ENCODE results near the gene ZDHHC17.

Gene ZDHHC17

DNA sequence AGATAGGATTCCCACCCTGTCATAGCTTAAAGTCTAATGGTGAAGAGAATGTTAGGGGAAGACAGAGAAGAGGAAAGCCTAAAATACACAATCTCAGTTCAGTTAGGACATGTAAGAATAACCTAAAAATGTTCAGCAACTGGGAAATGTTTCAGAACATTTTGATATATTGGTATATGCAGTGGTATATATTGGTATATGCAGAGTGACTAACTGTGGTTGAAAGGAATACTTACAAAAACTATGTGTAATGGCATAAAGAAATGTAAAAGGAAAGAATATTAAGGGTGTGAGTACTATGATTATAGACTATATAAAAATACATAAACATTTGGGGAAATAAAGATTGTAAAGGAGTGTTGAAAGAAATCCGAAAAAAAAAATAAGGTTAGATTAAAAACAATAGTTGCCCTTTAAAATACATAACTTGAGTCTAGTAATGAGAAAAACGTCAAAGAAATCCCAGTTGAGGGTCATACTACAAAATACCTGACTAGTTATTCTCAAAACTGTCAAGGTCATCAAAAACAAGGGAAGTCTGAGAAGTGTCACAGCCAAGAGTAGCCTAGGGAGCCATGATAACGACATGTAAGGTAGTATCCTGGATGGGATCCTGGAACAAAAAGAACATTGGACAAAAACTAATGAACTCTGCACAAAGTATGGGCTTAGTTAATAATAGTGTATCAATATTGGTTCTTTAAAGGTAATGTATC lies 25.6 kb downstream of the ZDHHC17 start:
- Histone ChIP-seq H3K36me3 (ENCODE audit: insufficient read depth, low read length) (no peaks in the 10 kb centered on the region), H3K4me1 (ENCODE audit: insufficient read depth, low read length) (peaks cover 11% of the 10 kb centered on the region; the same call in 1 of the 2 replicates), H3K4me3 (ENCODE audit: low read length) (no peak overlapping the region), H3K27ac (ENCODE audit: low read depth, low read length) (no peak overlapping the region), H3K27me3 (ENCODE audit: insufficient read depth, low read length) (no peaks in the 10 kb centered on the region), H3K9me3 (ENCODE audit: insufficient read depth, low read depth, low read length) (no peaks in the 10 kb centered on the region), H3K9ac (ENCODE audit: low read depth, low read length) (no peak overlapping the region)
- WGBS, result 94% methylated on average over 2 of the region's 3 CpGs

DNA sequence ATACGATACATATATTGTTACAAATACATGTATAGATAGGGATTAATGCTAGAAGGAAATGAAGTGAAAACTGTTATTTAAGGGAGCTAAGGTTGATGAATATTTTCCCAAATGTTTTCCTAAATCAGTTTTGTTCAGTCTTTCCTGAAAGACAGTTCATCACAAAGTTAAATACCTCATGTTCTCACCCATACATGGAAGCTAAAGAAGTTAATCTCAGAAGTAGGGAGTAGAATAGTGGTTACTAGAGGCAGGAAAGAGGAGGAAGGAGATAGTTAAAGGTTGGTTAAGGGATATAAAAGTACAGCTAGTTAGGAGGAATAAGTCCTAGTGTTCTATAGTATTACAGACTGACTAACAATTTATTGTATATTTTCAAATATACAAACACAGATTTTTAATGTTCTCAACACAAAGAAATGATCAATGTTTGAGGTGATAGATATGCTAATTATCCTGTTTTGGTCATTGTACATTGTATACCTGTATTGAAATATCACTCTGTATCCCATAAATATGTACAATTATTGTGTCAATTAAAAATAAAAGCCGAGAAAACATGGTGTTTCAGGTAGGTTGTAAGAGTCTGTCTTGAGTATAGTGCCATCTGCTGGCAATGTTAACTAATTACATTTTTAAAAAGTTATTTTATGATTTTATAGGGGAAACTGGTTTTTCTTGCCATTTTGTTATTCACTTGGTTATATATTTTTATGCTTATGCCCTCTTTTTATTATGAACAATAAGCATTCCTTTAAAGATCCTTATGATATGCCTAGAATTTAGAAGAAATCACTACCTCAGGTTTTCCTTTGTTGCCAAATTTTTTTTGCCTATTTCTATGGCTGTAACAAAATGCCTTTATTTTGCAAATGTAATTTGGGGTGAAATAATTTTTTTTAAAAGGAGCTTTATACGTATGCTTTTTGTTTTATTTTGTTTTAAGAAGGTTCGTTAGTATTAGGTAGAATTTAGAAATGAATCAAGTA lies 26.9 kb downstream of the ZDHHC17 start:
- H3K27ac ChIP-seq (ENCODE audit: low read depth, low read length), result no peak overlapping the region
- no peak overlapping the region for H3K9ac ChIP-seq (ENCODE audit: low read depth, low read length)
- H3K4me1 ChIP-seq (ENCODE audit: insufficient read depth, low read length), result peaks cover 11% of the 10 kb centered on the region; the same call in 1 of the 2 replicates
- no peaks in the 10 kb centered on the region for H3K27me3 ChIP-seq (ENCODE audit: insufficient read depth, low read length)
- WGBS, result 50% methylated on average over 3 of the region's 4 CpGs
- H3K9me3 ChIP-seq (ENCODE audit: insufficient read depth, low read depth, low read length), result no peaks in the 10 kb centered on the region
- H3K36me3 ChIP-seq (ENCODE audit: insufficient read depth, low read length), result no peaks in the 10 kb centered on the region
- no peak overlapping the region for H3K4me3 ChIP-seq (ENCODE audit: low read length)

DNA sequence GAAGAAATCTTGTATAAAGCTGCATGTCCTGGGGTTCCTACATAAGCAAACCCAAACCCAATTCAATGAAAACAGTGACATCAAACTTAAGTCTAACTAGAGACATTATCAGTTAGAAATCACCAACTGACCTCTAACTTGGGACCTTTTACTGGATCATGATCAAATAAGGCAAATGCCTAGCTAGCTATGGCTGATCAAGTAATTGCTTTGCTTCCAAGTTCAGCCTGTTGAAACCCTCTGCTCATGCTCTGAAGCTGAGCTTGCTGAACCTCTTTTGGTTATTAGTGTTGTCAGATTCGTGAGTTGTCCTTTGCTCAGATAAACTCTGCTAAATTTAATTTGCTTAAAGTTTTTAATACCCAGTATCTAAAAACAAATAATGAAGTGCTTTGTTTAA lies 28.9 kb downstream of the ZDHHC17 start:
- 0 out of 2 replicates have a peak, but pooled peaks cover 3% of the 10 kb centered on the region for H3K36me3 ChIP-seq (ENCODE audit: insufficient read depth, low read length)
- no peaks in the 10 kb centered on the region for H3K27me3 ChIP-seq (ENCODE audit: insufficient read depth, low read length)
- H3K4me3 ChIP-seq (ENCODE audit: low read length), result no peak overlapping the region
- no peak overlapping the region for H3K9ac ChIP-seq (ENCODE audit: low read depth, low read length)
- no peak overlapping the region for H3K27ac ChIP-seq (ENCODE audit: low read depth, low read length)
- WGBS, result 100% methylated on average over 1 of the region's 1 CpG
- H3K4me1 ChIP-seq (ENCODE audit: insufficient read depth, low read length), result peaks cover 11% of the 10 kb centered on the region; the same call in 1 of the 2 replicates
- H3K9me3 ChIP-seq (ENCODE audit: insufficient read depth, low read depth, low read length), result no peaks in the 10 kb centered on the region

DNA sequence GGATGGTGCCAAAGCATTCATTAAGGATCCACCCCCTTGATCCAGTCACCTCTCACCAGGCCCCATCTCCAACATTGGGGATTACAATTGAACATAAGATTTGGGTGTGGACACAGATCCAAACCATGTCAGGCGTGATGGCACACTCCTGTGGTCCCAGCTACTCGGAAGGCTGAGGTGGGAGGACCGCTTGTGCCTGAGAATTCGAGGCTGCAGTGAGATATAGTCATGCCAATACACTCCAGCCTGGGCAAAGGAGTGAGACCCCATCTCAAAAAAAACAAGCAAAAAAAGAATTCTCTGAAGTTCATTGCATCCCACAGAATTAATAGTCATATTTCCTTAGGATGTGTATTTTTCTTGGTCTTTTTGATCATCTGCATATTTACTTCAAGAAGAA lies 34.9 kb downstream of the ZDHHC17 start:
- peaks cover 42% of the 10 kb centered on the region for H3K36me3 ChIP-seq (ENCODE audit: insufficient read depth, low read length)
- H3K4me1 ChIP-seq (ENCODE audit: insufficient read depth, low read length), result no peaks in the 10 kb centered on the region
- no peak overlapping the region for H3K27ac ChIP-seq (ENCODE audit: low read depth, low read length)
- no peak overlapping the region for H3K9ac ChIP-seq (ENCODE audit: low read depth, low read length)
- no peak overlapping the region for H3K4me3 ChIP-seq (ENCODE audit: low read length)
- H3K9me3 ChIP-seq (ENCODE audit: insufficient read depth, low read depth, low read length), result peaks cover 12% of the 10 kb centered on the region; the same call in 1 of the 2 replicates
- H3K27me3 ChIP-seq (ENCODE audit: insufficient read depth, low read length), result no peaks in the 10 kb centered on the region
- WGBS, result 98% methylated on average over 4 of the region's 4 CpGs

DNA sequence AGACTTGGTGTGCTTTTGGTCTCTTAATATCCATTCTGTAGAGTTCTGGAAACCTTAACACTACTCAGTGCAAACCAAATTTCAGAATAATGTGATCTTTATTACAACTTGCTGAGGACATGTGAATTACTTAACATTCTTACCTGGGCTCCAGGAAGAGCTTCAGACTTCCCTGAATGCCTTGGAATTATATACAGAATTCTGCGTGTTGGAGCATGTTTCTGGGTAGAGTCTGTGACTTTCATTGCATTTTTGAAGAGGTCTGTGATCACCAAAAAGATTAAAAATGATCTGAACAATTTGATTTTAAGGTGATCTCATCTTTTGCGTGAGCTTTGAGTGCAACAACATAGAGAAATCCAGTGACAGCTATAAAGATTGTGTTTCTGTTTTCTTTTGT lies 35.4 kb downstream of the ZDHHC17 start:
- 94% methylated on average over 2 of the region's 2 CpGs for WGBS
- H3K9me3 ChIP-seq (ENCODE audit: insufficient read depth, low read depth, low read length), result peaks cover 12% of the 10 kb centered on the region; the same call in 1 of the 2 replicates
- no peak overlapping the region for H3K9ac ChIP-seq (ENCODE audit: low read depth, low read length)
- no peaks in the 10 kb centered on the region for H3K27me3 ChIP-seq (ENCODE audit: insufficient read depth, low read length)
- H3K36me3 ChIP-seq (ENCODE audit: insufficient read depth, low read length), result peaks cover 43% of the 10 kb centered on the region
- H3K4me1 ChIP-seq (ENCODE audit: insufficient read depth, low read length), result no peaks in the 10 kb centered on the region
- no peak overlapping the region for H3K27ac ChIP-seq (ENCODE audit: low read depth, low read length)
- no peak overlapping the region for H3K4me3 ChIP-seq (ENCODE audit: low read length)

DNA sequence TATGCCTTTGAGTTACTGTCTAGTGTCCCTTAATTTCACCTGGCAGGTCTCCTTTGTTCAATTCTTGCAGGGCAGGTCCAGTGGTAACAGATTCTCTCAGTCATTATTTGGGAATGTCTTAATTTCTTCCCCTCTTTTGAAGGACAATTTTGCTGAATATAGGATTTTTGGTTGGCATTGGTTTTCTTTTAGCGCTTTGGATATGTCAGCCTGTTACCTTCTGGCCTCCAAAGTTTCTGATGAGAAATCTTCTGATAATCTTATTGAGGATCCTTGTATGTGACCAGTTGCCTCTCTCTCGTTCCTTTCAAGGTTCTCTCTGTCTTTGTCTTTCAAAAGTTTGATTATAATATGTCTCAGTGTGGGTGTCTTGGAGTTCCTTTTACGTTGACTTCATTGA lies 38.1 kb downstream of the ZDHHC17 start:
- Histone ChIP-seq H3K27ac (ENCODE audit: low read depth, low read length) (no peak overlapping the region), H3K27me3 (ENCODE audit: insufficient read depth, low read length) (no peaks in the 10 kb centered on the region), H3K9me3 (ENCODE audit: insufficient read depth, low read depth, low read length) (peaks cover 12% of the 10 kb centered on the region; the same call in 1 of the 2 replicates), H3K4me1 (ENCODE audit: insufficient read depth, low read length) (no peaks in the 10 kb centered on the region), H3K4me3 (ENCODE audit: low read length) (no peak overlapping the region), H3K36me3 (ENCODE audit: insufficient read depth, low read length) (peaks cover 65% of the 10 kb centered on the region), H3K9ac (ENCODE audit: low read depth, low read length) (no peak overlapping the region)
- 86% methylated on average over 2 of the region's 3 CpGs for WGBS

DNA sequence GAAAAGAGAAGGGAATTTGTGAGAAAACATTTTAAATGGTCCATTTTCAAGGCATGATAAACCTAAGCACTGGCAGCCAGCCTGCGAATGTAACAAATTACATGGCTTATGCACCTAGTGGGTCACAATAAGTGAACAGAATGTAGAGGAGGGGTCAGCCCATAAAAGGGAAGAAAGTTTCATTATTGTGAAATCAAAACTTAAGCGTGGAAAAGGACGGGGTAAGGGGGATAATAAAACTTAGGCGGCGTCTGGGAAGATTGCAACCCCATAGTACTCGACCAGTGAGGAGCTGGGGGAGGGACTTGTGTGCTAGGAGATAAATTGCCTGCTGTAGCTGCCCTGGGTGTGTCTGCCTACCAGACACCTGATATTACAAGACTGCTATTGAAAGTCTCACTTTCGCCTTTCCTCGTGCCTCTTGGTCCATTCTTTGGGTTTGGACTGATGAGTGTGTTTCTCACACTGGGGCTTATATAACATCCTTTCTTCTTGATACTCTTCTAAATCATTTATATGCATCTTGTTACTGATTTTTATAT lies 40.6 kb downstream of the ZDHHC17 start:
- no peak overlapping the region for H3K4me3 ChIP-seq (ENCODE audit: low read length)
- H3K4me1 ChIP-seq (ENCODE audit: insufficient read depth, low read length), result no peaks in the 10 kb centered on the region
- peaks cover 70% of the 10 kb centered on the region for H3K36me3 ChIP-seq (ENCODE audit: insufficient read depth, low read length)
- H3K27me3 ChIP-seq (ENCODE audit: insufficient read depth, low read length), result no peaks in the 10 kb centered on the region
- WGBS, result 93% methylated on average over 8 of the region's 8 CpGs
- H3K9ac ChIP-seq (ENCODE audit: low read depth, low read length), result no peak overlapping the region
- H3K9me3 ChIP-seq (ENCODE audit: insufficient read depth, low read depth, low read length), result peaks cover 10% of the 10 kb centered on the region; the same call in 1 of the 2 replicates
- H3K27ac ChIP-seq (ENCODE audit: low read depth, low read length), result no peak overlapping the region

DNA sequence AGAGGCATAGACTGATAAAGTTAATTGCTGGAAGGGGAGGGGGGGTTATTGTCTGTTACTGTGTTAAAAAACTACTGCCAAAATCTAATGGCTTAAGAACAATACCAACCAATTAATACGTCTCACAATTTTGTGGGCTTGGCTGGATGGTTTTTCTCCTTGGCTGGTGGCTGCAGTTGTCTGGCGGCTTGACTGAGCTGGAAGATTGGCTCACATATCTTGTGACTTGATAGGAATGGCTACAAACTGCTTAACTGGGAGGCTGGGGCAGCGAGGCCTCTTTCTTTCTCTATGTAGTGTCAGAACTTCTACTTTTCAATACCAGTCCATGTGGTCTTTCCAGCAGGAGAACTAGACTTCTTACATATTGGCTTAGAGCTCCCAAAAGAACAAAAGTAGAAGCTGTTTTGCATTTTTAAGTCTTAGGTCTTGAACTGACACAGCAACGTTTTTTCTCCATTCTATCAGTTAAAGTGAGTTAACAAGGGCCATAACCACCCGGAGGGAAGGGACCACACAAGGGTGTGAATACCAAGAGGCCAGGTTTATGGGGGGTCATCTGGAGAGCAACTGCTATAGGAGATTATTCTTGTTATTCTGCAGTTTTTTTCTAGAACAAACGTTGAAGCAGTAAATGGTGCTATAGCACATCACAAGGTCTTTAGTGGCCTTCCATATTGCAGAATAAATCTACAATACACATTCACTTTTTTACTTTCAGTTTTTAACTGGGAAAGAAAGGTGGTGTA lies 46.9 kb downstream of the ZDHHC17 start:
- no peaks in the 10 kb centered on the region for H3K27me3 ChIP-seq (ENCODE audit: insufficient read depth, low read length)
- no peak overlapping the region for H3K27ac ChIP-seq (ENCODE audit: low read depth, low read length)
- WGBS, result 92% methylated on average over 6 of the region's 6 CpGs
- H3K36me3 ChIP-seq (ENCODE audit: insufficient read depth, low read length), result peaks cover 88% of the 10 kb centered on the region
- H3K9ac ChIP-seq (ENCODE audit: low read depth, low read length), result no peak overlapping the region
- H3K4me1 ChIP-seq (ENCODE audit: insufficient read depth, low read length), result no peaks in the 10 kb centered on the region
- H3K4me3 ChIP-seq (ENCODE audit: low read length), result no peak overlapping the region
- H3K9me3 ChIP-seq (ENCODE audit: insufficient read depth, low read depth, low read length), result no peaks in the 10 kb centered on the region

DNA sequence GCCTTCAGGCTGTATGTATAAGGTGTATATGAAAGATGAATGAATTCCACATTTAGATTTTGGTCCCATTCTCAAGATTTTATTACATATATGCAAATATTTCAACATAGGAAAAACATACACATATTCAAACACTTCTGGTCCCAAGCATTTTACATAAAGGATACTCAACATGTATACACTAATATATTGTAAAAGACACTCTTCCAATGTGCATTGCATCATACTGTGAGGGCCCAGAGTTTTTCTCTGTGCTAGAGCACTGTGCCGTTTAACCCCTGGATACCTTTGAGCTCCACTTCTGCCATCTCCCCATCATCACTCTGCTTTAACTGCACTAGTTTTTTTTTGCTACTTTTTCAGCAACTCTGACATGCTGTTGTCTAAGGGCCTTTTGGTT lies 48.1 kb downstream of the ZDHHC17 start:
- Histone ChIP-seq H3K27ac (ENCODE audit: low read depth, low read length) (no peak overlapping the region), H3K9ac (ENCODE audit: low read depth, low read length) (no peak overlapping the region), H3K4me1 (ENCODE audit: insufficient read depth, low read length) (no peaks in the 10 kb centered on the region), H3K4me3 (ENCODE audit: low read length) (no peak overlapping the region), H3K27me3 (ENCODE audit: insufficient read depth, low read length) (no peaks in the 10 kb centered on the region), H3K9me3 (ENCODE audit: insufficient read depth, low read depth, low read length) (no peaks in the 10 kb centered on the region), H3K36me3 (ENCODE audit: insufficient read depth, low read length) (peaks cover 88% of the 10 kb centered on the region)
- WGBS, result 96% methylated on average over 1 of the region's 1 CpG

DNA sequence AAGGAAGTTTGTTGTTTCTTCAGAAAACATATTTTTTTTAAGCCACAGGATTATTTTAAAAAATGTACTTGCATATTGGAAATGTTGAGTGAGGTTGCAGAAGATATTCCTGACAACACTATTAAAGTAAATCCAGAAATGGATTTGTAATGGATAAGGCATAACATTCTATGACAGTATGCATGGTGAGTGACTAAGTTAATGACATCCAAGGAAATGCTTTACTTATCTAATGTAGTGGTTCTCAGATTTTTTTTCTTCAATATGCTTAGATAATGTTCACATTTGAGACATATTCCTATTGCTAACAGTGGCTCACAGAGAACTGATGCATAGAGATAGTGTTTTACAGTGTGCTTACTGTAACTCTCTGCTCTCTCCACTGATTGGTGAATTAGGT lies 49.4 kb downstream of the ZDHHC17 start:
- Histone ChIP-seq H3K27ac (ENCODE audit: low read depth, low read length) (no peak overlapping the region), H3K27me3 (ENCODE audit: insufficient read depth, low read length) (no peaks in the 10 kb centered on the region), H3K9ac (ENCODE audit: low read depth, low read length) (no peak overlapping the region), H3K9me3 (ENCODE audit: insufficient read depth, low read depth, low read length) (no peaks in the 10 kb centered on the region), H3K36me3 (ENCODE audit: insufficient read depth, low read length) (peaks cover 77% of the 10 kb centered on the region), H3K4me1 (ENCODE audit: insufficient read depth, low read length) (no peaks in the 10 kb centered on the region), H3K4me3 (ENCODE audit: low read length) (no peak overlapping the region)
